ENCODE results near the gene SEMA5A. TPM values are rescaled to one million over a fixed set of nuclear protein-coding genes. Genes with fewer than 3 reads are reported as not detected.

SEMA5A gene
- total RNA-seq, 1 donor from 2014 or later: 31.9 TPM

GRCh38 chr5:9047932-9048331, 497.9 kb downstream of the SEMA5A start:
- no peak overlapping the region for H3K4me3 Mint-ChIP-seq
- H3K27me3 Mint-ChIP-seq (ENCODE audit: low read depth): no peaks in the 10 kb centered on the region
- no peak for TF ChIP-seq CTCF (conservative IDR thresholded peaks at IDR 0.05)
- H3K27ac Mint-ChIP-seq (ENCODE audit: unreplicated experiment): no peak overlapping the region
- H3K4me1 Mint-ChIP-seq: no peaks in the 10 kb centered on the region
- DNase-seq (ENCODE audit: low read depth, low spot score): no peak
- H3K9me3 Mint-ChIP-seq: no peaks in the 10 kb centered on the region
- peaks cover 14% of the 10 kb centered on the region for H3K36me3 Mint-ChIP-seq (ENCODE audit: low read depth)

GRCh38 chr5:9046756-9047481, 499.0 kb downstream of the SEMA5A start:
- no peak for TF ChIP-seq CTCF (conservative IDR thresholded peaks at IDR 0.05)

GRCh38 chr5:9045946-9046345, 499.9 kb downstream of the SEMA5A start:
- TF ChIP-seq CTCF (conservative IDR thresholded peaks at IDR 0.05): no peak
- no peaks in the 10 kb centered on the region for H3K4me1 Mint-ChIP-seq
- H3K4me3 Mint-ChIP-seq: no peak overlapping the region
- DNase-seq (ENCODE audit: low read depth, low spot score): no peak
- peaks cover 12% of the 10 kb centered on the region for H3K36me3 Mint-ChIP-seq (ENCODE audit: low read depth)
- H3K27me3 Mint-ChIP-seq (ENCODE audit: low read depth): no peaks in the 10 kb centered on the region
- no peak overlapping the region for H3K27ac Mint-ChIP-seq (ENCODE audit: unreplicated experiment)
- no peaks in the 10 kb centered on the region for H3K9me3 Mint-ChIP-seq

More at GRCh38 chr5:9046756-9047481, 499.0 kb downstream of the SEMA5A start:
- H3K4me3 Mint-ChIP-seq: no peak overlapping the region
- H3K4me1 Mint-ChIP-seq: no peaks in the 10 kb centered on the region
- H3K36me3 Mint-ChIP-seq (ENCODE audit: low read depth): peaks cover 14% of the 10 kb centered on the region
- no peaks in the 10 kb centered on the region for H3K27me3 Mint-ChIP-seq (ENCODE audit: low read depth)
- H3K27ac Mint-ChIP-seq (ENCODE audit: unreplicated experiment): no peak overlapping the region
- no peak for DNase-seq (ENCODE audit: low read depth, low spot score)
- no peaks in the 10 kb centered on the region for H3K9me3 Mint-ChIP-seq

GRCh38 chr5:9042241-9042640, 503.6 kb downstream of the SEMA5A start:
- peaks cover 2% of the 10 kb centered on the region for H3K4me1 Mint-ChIP-seq
- no peaks in the 10 kb centered on the region for H3K27me3 Mint-ChIP-seq (ENCODE audit: low read depth)
- no peak for TF ChIP-seq CTCF (conservative IDR thresholded peaks at IDR 0.05)
- no peak for DNase-seq (ENCODE audit: low read depth, low spot score)
- no peak overlapping the region for H3K27ac Mint-ChIP-seq (ENCODE audit: unreplicated experiment)
- no peak overlapping the region for H3K4me3 Mint-ChIP-seq
- peaks cover 2% of the 10 kb centered on the region for H3K9me3 Mint-ChIP-seq
- H3K36me3 Mint-ChIP-seq (ENCODE audit: low read depth): peaks cover 14% of the 10 kb centered on the region

GRCh38 chr5:9040475-9040874, 505.4 kb downstream of the SEMA5A start:
- peaks cover 12% of the 10 kb centered on the region for H3K4me1 Mint-ChIP-seq
- H3K27me3 Mint-ChIP-seq (ENCODE audit: low read depth): no peaks in the 10 kb centered on the region
- TF ChIP-seq CTCF (conservative IDR thresholded peaks at IDR 0.05): no peak
- peaks cover 2% of the 10 kb centered on the region for H3K9me3 Mint-ChIP-seq
- no peak overlapping the region for H3K27ac Mint-ChIP-seq (ENCODE audit: unreplicated experiment)
- H3K36me3 Mint-ChIP-seq (ENCODE audit: low read depth): peaks cover 14% of the 10 kb centered on the region
- no peak overlapping the region for H3K4me3 Mint-ChIP-seq
- DNase-seq (ENCODE audit: low read depth, low spot score): no peak

Measured in neural crest cell (in vitro differentiated cells).